Ammon's horn (tissue), 1 donor: ENCODE results near the gene ZNF888.
"Not testable (repeated sequence)": the region's sequence is repeated elsewhere in the genome, so short reads cannot be mapped to it uniquely, and the experiment has no call there.

Source experiments
- DNase-seq: peaks from one replicate; pipeline ENCODE4 v3.0.0-alpha.2; 2016; ENCODE audit warnings: low spot score

ZNF888 gene

DNA sequence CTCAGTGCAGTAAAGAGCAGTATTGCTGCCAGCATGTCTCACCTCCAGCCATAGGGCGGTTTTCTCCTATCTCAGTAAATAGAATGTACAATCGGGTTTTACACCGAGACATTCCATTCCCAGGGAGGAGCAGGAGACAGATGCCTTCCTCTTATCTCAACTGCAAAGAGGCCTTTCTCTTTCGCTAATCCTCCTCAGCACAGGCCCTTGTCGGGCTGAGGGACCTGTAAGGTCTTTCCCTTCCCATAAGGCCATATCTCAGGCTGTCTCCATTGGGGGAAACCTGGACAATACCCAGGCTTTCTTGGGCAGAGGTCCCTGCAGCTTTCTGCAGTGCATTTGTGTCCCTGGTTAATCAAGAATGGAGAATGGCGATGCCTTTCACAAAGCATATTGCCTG, 50.2 kb downstream of the ZNF888 start:
- DNase-seq, result not testable (repeated sequence)

DNA sequence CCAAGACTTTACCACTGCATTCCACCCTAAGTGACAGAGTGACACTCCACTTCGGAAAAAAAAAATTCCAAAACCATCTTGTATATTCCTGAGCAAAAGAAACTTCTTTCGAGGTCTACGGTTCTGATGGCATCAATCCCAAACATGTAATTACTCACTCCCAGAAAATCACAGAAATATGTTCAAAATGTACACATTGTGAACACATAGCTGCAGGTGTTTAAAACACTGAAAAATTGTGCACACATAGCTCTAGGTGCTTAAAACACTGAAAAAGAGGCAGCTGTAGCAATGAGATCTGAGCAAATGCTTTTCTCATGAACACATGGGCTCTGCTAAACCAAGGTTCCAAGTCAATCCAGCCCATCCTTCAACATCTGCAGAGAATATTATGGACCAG, 51.8 kb downstream of the ZNF888 start:
- DNase-seq, result no peak

DNA sequence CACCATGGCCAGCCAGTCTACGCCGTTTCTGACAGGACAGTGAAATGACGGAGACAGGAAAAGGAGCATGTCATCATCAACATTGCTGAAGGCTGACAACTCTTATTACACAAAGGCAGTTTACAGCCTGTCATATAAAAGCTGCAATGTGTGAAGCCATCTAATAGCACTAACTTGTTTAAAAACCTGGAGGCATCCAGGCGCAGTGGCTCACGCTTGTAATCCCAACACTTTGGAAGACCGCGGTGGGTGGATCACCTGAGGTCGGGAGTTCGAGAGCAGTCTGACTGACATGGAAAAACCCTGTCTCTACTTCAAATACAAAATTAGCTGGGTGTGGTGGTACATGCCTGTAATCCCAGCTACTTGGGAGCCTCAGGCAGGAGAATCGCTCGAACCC, 55.2 kb downstream of the ZNF888 start:
- DNase-seq, result not testable (repeated sequence)

- peak; percentile 66 for DNase-seq
Measured at GRCh38 chr19:52857378-52858191, 65.6 kb downstream of the ZNF888 start, which contains the start of gene ZNF468. TSS of gene ZNF468 (minus strand) at chr19:52857619. CDS start at chr19:52854272, 3,347 bp downstream.

- DNase-seq, result not testable (repeated sequence)
Measured at GRCh38 chr19:52856540-52857377, 66.5 kb downstream of the ZNF888 start.
